ENCODE data around the gene SYT10. TPM values are rescaled to one million over a fixed set of nuclear protein-coding genes. Genes with fewer than 3 reads are reported as not detected.

SYT10 gene
- total and polyA plus RNA-seq, 11 donors, result not detected

- ATAC-seq, result no peak
- Histone ChIP-seq H3K4me3 (no peak overlapping the region), H3K9me3 (no peaks in the 10 kb centered on the region), H3K27ac (no peak overlapping the region), H3K36me3 (no peaks in the 10 kb centered on the region), H3K4me1 (no peaks in the 10 kb centered on the region), H3K27me3 (peaks cover 0 to 2% (median 0%) of the 10 kb centered on the region in 9 donors)
- no peak for TF ChIP-seq POLR2A (IDR thresholded peaks at IDR 0.05)
- no peak for TF ChIP-seq CTCF (IDR thresholded peaks at IDR 0.05)
- intact Hi-C loops (cut with DNase I), result no loop called here
- DNase-seq, result no peak
- WGBS, 4 donors, result 70 to 82% (median 76%) methylated on average over 3 of the region's 3 CpGs
Observed at GRCh38 chr12:33450480-33450879, 10.9 kb upstream of the SYT10 start.

- Histone ChIP-seq H3K36me3 (no peaks in the 10 kb centered on the region), H3K4me1 (peaks cover 0 to 15% (median 0%) of the 10 kb centered on the region in 12 donors), H3K27me3 (peaks cover 6 to 67% (median 37%) of the 10 kb centered on the region in 9 donors), H3K9me3 (no peaks in the 10 kb centered on the region), H3K4me3 (no peak overlapping the region), H3K27ac (no peak overlapping the region)
- TF ChIP-seq CTCF (IDR thresholded peaks at IDR 0.05) (no peak), POLR2A (IDR thresholded peaks at IDR 0.05) (no peak)
- 92 to 94% (median 92%) methylated on average over 9 of the region's 9 CpGs for WGBS, 4 donors
- DNase-seq, result no peak
- no peak for ATAC-seq
- intact Hi-C loops (cut with DNase I), result no loop called here
Observed at GRCh38 chr12:33440477-33440876, 858 bp upstream of the SYT10 start.

GRCh38 chr12:33438851-33439586, 600 bp downstream of the SYT10 start:
- Histone ChIP-seq H3K27me3 (peaks cover 6 to 59% (median 37%) of the 10 kb centered on the region in 9 donors), H3K36me3 (no peaks in the 10 kb centered on the region), H3K9me3 (no peaks in the 10 kb centered on the region), H3K27ac (no peak overlapping the region), H3K4me3 (peak overlapping the region; percentile 22 to 63 (median 48)), H3K4me1 (peaks cover 0 to 15% (median 0%) of the 10 kb centered on the region in 12 donors)
- no peak for TF ChIP-seq CTCF (IDR thresholded peaks at IDR 0.05)
- TF ChIP-seq POLR2A (IDR thresholded peaks at IDR 0.05), result no peak
- no peak for ATAC-seq
- DNase-seq, result peak in 1 of 5 donors; percentile 55
- intact Hi-C loops (cut with DNase I), result no loop called here
- 0 to 3% (median 2%) methylated on average over 28 to 68 of the region's 68 CpGs for WGBS, 4 donors

DNA sequence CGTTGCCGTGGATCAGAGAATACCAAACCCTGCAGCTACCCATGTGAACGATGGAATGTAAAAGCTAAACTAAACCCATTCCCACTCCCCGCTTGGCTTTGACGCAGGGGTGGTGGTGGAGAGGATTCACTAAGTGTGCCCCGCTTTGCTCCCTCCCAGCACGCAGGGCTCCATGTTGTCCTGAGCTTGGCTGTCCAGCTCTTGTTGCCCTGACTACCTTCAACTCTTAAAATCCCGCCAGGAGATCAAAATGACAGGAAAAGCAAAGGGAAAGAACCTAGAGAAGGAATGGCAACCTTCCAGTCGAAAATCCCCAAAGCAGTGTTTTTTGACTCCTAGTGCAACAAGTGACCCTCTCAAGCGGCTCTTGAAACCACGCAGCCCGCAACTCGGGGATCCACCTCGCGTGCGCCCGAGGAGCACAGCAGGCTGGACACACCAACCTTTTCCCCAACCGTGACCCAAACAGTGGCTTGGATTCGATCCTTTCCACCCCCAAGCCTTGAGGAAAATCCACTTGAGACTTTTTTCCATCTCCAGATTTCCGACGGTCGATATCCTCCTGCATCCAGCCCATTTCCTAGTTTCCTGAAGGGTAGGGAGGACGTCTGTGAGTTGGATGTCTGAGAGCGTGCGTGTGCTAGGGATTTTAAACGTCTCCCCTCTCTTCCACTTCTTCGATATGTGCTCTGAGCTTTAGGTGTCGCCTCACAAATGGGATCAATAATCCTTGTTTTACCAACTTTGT, 1.4 kb downstream of the SYT10 start:
- Histone ChIP-seq H3K36me3 (no peaks in the 10 kb centered on the region), H3K27ac (no peak overlapping the region), H3K4me3 (peak overlapping the region in 2 of 12 donors; percentile 51 to 63), H3K27me3 (peaks cover 6 to 51% (median 37%) of the 10 kb centered on the region in 9 donors), H3K4me1 (peaks cover 0 to 15% (median 0%) of the 10 kb centered on the region in 12 donors), H3K9me3 (no peaks in the 10 kb centered on the region)
- TF ChIP-seq CTCF (IDR thresholded peaks at IDR 0.05) (no peak), POLR2A (IDR thresholded peaks at IDR 0.05) (no peak)
- ATAC-seq (no peak), DNase-seq (no peak)
- intact Hi-C loops (cut with DNase I), result no loop called here
- 13 to 24% (median 15%) methylated on average over 28 of the region's 28 CpGs for WGBS, 4 donors

Data from heart left ventricle (tissue), 16 donors.